RCC 7860 (cell line): ENCODE results near the gene SYT13.

Source experiments
- DNase-seq: peaks from one replicate; pipeline ENCODE4 v3.0.0-alpha.2; 2015; ENCODE audit warnings: low spot score
- FAIRE-seq: peaks from 2 replicates; lab custom pipeline; 2012; peaks lifted over from hg19 to GRCh38; lab: Jason Lieb, UNC

Gene SYT13

GRCh38 chr11:45275828-45276227 lies 10.3 kb downstream of the SYT13 start:
- DNase-seq: no peak
- FAIRE-seq: no peak

GRCh38 chr11:45274206-45274605 lies 11.9 kb downstream of the SYT13 start:
- no peak for FAIRE-seq
- no peak for DNase-seq

- peak; percentile 58 for FAIRE-seq
- DNase-seq: peak; percentile 69
Measured at GRCh38 chr11:45273509-45273908, 12.6 kb downstream of the SYT13 start.

GRCh38 chr11:45272701-45273100 lies 13.4 kb downstream of the SYT13 start:
- FAIRE-seq: no peak
- no peak for DNase-seq

- no peak for DNase-seq
- FAIRE-seq: no peak
Measured at GRCh38 chr11:45270946-45271716, 15.0 kb downstream of the SYT13 start.

GRCh38 chr11:45269678-45270077 lies 16.5 kb downstream of the SYT13 start:
- FAIRE-seq (no peak), DNase-seq (no peak)

GRCh38 chr11:45267652-45268299 lies 18.4 kb downstream of the SYT13 start:
- peak; percentile 79 for FAIRE-seq
- peak; percentile 70 for DNase-seq

GRCh38 chr11:45267052-45267451 lies 19.1 kb downstream of the SYT13 start:
- DNase-seq (peak; percentile 13), FAIRE-seq (no peak)

GRCh38 chr11:45266676-45267020 lies 19.5 kb downstream of the SYT13 start:
- FAIRE-seq (peak; percentile 81), DNase-seq (peak; percentile 70)

- no peak for FAIRE-seq
- DNase-seq: no peak
Measured at GRCh38 chr11:45265969-45266675, 20.0 kb downstream of the SYT13 start.

- FAIRE-seq: peak; percentile 93
- peak; percentile 95 for DNase-seq
Measured at GRCh38 chr11:45264839-45265515, 21.2 kb downstream of the SYT13 start.

- no peak for DNase-seq
- FAIRE-seq: no peak
Measured at GRCh38 chr11:45263773-45264172, 22.4 kb downstream of the SYT13 start.

- FAIRE-seq: peak; percentile 64
- DNase-seq: peak; percentile 30
Measured at GRCh38 chr11:45262900-45263299, 23.2 kb downstream of the SYT13 start.

- DNase-seq (peak; percentile 31), FAIRE-seq (no peak)
Measured at GRCh38 chr11:45260071-45260470, 26.1 kb downstream of the SYT13 start.

- peak; percentile 96 for DNase-seq
- FAIRE-seq: peak; percentile 98
Measured at GRCh38 chr11:45259592-45259991, 26.5 kb downstream of the SYT13 start.

- FAIRE-seq: no peak
- DNase-seq: no peak
Measured at GRCh38 chr11:45258982-45259530, 27.1 kb downstream of the SYT13 start.

GRCh38 chr11:45254070-45254469 lies 32.1 kb downstream of the SYT13 start:
- DNase-seq (peak; percentile 37), FAIRE-seq (no peak)

GRCh38 chr11:45253640-45254039 lies 32.5 kb downstream of the SYT13 start:
- FAIRE-seq: no peak
- DNase-seq: no peak

GRCh38 chr11:45252877-45253276 lies 33.3 kb downstream of the SYT13 start:
- DNase-seq (no peak), FAIRE-seq (no peak)

GRCh38 chr11:45252134-45252856 lies 33.8 kb downstream of the SYT13 start:
- FAIRE-seq (no peak), DNase-seq (no peak)
